H1 (cell line): ENCODE data around the gene PHACTR1. TPM values are rescaled to one million over a fixed set of nuclear protein-coding genes. Genes with fewer than 3 reads are reported as not detected.

Experiments
- CTCF ChIA-PET: fragments of 300-600 bp; sonication (Branson Sonifier 250); formaldehyde crosslinking; loops from one replicate; lab custom pipeline; 2021; ENCODE audit not compliant: partially characterized antibody; lab: Charles Lee
- POLR2A ChIA-PET: fragments of 300-600 bp; sonication (Branson Sonifier 250); formaldehyde crosslinking; loops from one replicate; lab custom pipeline; 2021; ENCODE audit warnings: inconsistent platforms; ENCODE audit not compliant: partially characterized antibody; lab: Charles Lee
- DNase-seq, 2 experiments: peaks; one replicate each; pipeline versions ENCODE4 v3.0.0 to v3.0.0-alpha.2; 2010 to 2022; ENCODE audit warnings: low spot score in 2 of 2, low read depth in 1 of 2, mixed read lengths in 1 of 2
- FAIRE-seq: peaks from 2 replicates; lab custom pipeline; 2011; peaks lifted over from hg19 to GRCh38; lab: Jason Lieb, UNC
- H2AFZ ChIP-seq: 2 replicates; pipeline ENCODE4 v1.8.1; 2012; ENCODE audit warnings: low read length, inconsistent platforms
- H2AK5ac ChIP-seq: 2 replicates; pipeline ENCODE4 v1.6.1; 2013; ENCODE audit warnings: low read depth, low read length
- H2BK120ac ChIP-seq: replicated peaks from 2 replicates; pipeline ENCODE3; 2013; ENCODE audit warnings: low read depth, low read length, inconsistent platforms
- H2BK12ac ChIP-seq: 2 replicates; pipeline ENCODE4 v1.6.1; 2013; ENCODE audit warnings: low read depth, low read length
- H2BK15ac ChIP-seq: 2 replicates; pipeline ENCODE4 v1.6.1; 2013; ENCODE audit warnings: low read length
- H2BK20ac ChIP-seq: 2 replicates; pipeline ENCODE4 v1.6.1; 2013; ENCODE audit warnings: low read length
- H2BK5ac ChIP-seq: 2 replicates; pipeline ENCODE4 v1.6.1; 2013; ENCODE audit warnings: low read depth, low read length
- H3K14ac ChIP-seq: 2 replicates; pipeline ENCODE4 v1.6.1; 2013; ENCODE audit warnings: inconsistent platforms; ENCODE audit not compliant: insufficient read length
- H3K18ac ChIP-seq: 2 replicates; pipeline ENCODE4 v1.6.1; 2013; ENCODE audit warnings: low read length; ENCODE audit errors: extremely low read depth
- H3K23ac ChIP-seq: 2 replicates; pipeline ENCODE4 v1.6.1; 2013; ENCODE audit warnings: inconsistent platforms; ENCODE audit not compliant: insufficient read length
- H3K23me2 ChIP-seq: 2 replicates; pipeline ENCODE4 v1.6.1; 2013; ENCODE audit warnings: low read depth, low read length
- H3K27ac ChIP-seq: 2 replicates; pipeline ENCODE4 v1.6.1; 2011; ENCODE audit warnings: low read depth, low read length, inconsistent platforms
- H3K27me3 ChIP-seq, 4 experiments: replicated peaks in 1 of 4; 1 replicate in 1 of 4; 2 replicates in 3 of 4; pipeline versions ENCODE4 v1.6.1 to v1.8.1; 2011 to 2013; ENCODE audit warnings: low read length in 3 of 4, mild to moderate bottlenecking in 3 of 4, inconsistent platforms in 2 of 4, mixed read lengths in 2 of 4, moderate library complexity in 1 of 4; ENCODE audit not compliant: control insufficient read depth in 3 of 4, insufficient read depth in 3 of 4; ENCODE audit errors: extremely low read depth in 1 of 4
- H3K36me3 ChIP-seq, 4 experiments: 2 replicates each; pipeline versions ENCODE4 v1.6.1 to v1.8.1; 2011 to 2013; ENCODE audit warnings: mild to moderate bottlenecking in 4 of 4, low read length in 3 of 4, moderate library complexity in 2 of 4, control low read depth in 1 of 4, inconsistent platforms in 1 of 4; ENCODE audit not compliant: insufficient read depth in 4 of 4, control insufficient read depth in 2 of 4
- H3K4ac ChIP-seq: replicated peaks from 2 replicates; pipeline ENCODE3; 2013; ENCODE audit warnings: low read length, low read depth, mixed read lengths, inconsistent platforms; ENCODE audit not compliant: insufficient read length
- H3K4me1 ChIP-seq, 4 experiments: replicated peaks in 1 of 4; 1 replicate in 1 of 4; 2 replicates in 3 of 4; pipeline versions ENCODE4 v1.6.1 to v1.8.1; 2011 to 2013; ENCODE audit warnings: low read length in 3 of 4, inconsistent platforms in 2 of 4, mixed read lengths in 1 of 4; ENCODE audit not compliant: insufficient read depth in 4 of 4, control insufficient read depth in 3 of 4
- H3K4me2 ChIP-seq, 2 experiments: 2 replicates each; pipeline versions ENCODE4 v1.6.1 to v1.8.1; 2011 to 2013; ENCODE audit warnings: low read depth in 2 of 2, low read length in 2 of 2, control low read depth in 1 of 2, inconsistent platforms in 1 of 2, mild to moderate bottlenecking in 1 of 2; ENCODE audit not compliant: insufficient read depth in 1 of 2
- H3K4me3 ChIP-seq, 4 experiments: fragments of 200-600, 300-600 bp in 1 of 4; sonication (generic), shearing (Covaris generic), sonication (Bioruptor Twin) in 1 of 4; 2 replicates each; pipeline versions ENCODE4 v1.5.1 to v1.8.1; 2011 to 2016; ENCODE audit warnings: low read length in 4 of 4, low read depth in 3 of 4, control low read depth in 2 of 4, inconsistent platforms in 2 of 4, mild to moderate bottlenecking in 2 of 4, mixed read lengths in 1 of 4, moderate library complexity in 1 of 4; ENCODE audit not compliant: insufficient read depth in 2 of 4; ENCODE audit errors: extremely low read depth in 1 of 4
- H3K56ac ChIP-seq: replicated peaks from 2 replicates; pipeline ENCODE3; 2013; ENCODE audit warnings: low read depth, mild to moderate bottlenecking, mixed read lengths, low read length, inconsistent platforms; ENCODE audit not compliant: insufficient read length
- H3K79me1 ChIP-seq: 2 replicates; pipeline ENCODE4 v1.6.1; 2013; ENCODE audit warnings: low read depth, low read length, control low read depth
- H3K79me2 ChIP-seq, 2 experiments: 2 replicates each; pipeline versions ENCODE4 v1.6.1 to v1.8.1; 2012 to 2013; ENCODE audit warnings: low read length in 2 of 2, mild to moderate bottlenecking in 2 of 2, inconsistent platforms in 1 of 2; ENCODE audit not compliant: insufficient read depth in 2 of 2, control insufficient read depth in 1 of 2
- H3K9ac ChIP-seq, 4 experiments: replicated peaks in 1 of 4; 1 replicate in 1 of 4; 2 replicates in 3 of 4; pipeline versions ENCODE4 v1.6.1 to v1.8.1; 2011 to 2013; ENCODE audit warnings: low read depth in 3 of 4, low read length in 3 of 4, control low read depth in 2 of 4, mild to moderate bottlenecking in 2 of 4, moderate library complexity in 2 of 4, inconsistent platforms in 1 of 4; ENCODE audit errors: extremely low read depth in 1 of 4
- H3K9me3 ChIP-seq, 2 experiments: 2 replicates each; pipeline versions ENCODE4 v1.6.1 to v1.8.1; 2012 to 2013; ENCODE audit warnings: mild to moderate bottlenecking in 2 of 2, moderate library complexity in 2 of 2, control low read depth in 1 of 2, inconsistent platforms in 1 of 2, low read depth in 1 of 2, low read length in 1 of 2, mixed read lengths in 1 of 2; ENCODE audit not compliant: insufficient read depth in 2 of 2
- H4K20me1 ChIP-seq, 2 experiments: replicated peaks in 1 of 2; 2 replicates each; pipeline versions ENCODE3 to v1.8.1; 2011 to 2013; ENCODE audit warnings: inconsistent platforms in 2 of 2, low read length in 2 of 2, mild to moderate bottlenecking in 1 of 2; ENCODE audit not compliant: insufficient read depth in 2 of 2, control insufficient read depth in 1 of 2
- H4K5ac ChIP-seq: 2 replicates; pipeline ENCODE4 v1.6.1; 2013; ENCODE audit warnings: low read length, low read depth, mixed read lengths, inconsistent platforms; ENCODE audit not compliant: insufficient read length
- H4K8ac ChIP-seq: 2 replicates; pipeline ENCODE4 v1.8.0; 2013; ENCODE audit warnings: mild to moderate bottlenecking, moderate library complexity, low read length, inconsistent platforms; ENCODE audit not compliant: insufficient read depth; ENCODE audit errors: extremely low read depth
- H4K91ac ChIP-seq: replicated peaks from 2 replicates; pipeline ENCODE3; 2013; ENCODE audit warnings: low read length, mixed read lengths, inconsistent platforms; ENCODE audit not compliant: insufficient read length
- BRCA1 ChIP-seq: IDR thresholded peaks from 2 replicates; pipeline ENCODE4 v1.6.1; 2012; ENCODE audit warnings: low read depth, low read length, improper control_type of control experiment
- CBX5 ChIP-seq: fragments of 300-800, 300-1000 bp; sonication (generic); IDR thresholded peaks from 2 replicates; pipeline ENCODE4 v1.7.1; 2016; ENCODE audit warnings: antibody characterized with exemption, low read length, low read depth
- NRF1 ChIP-seq: IDR thresholded peaks from 2 replicates; pipeline ENCODE4 v1.6.1; 2011; ENCODE audit warnings: mild to moderate bottlenecking, low read depth, low read length, improper control_type of control experiment
- SUZ12 ChIP-seq: fragments of 200-600 bp; sonication (generic); IDR thresholded peaks from 2 replicates; pipeline ENCODE4 v1.6.1; 2012; ENCODE audit warnings: mild to moderate bottlenecking, inconsistent platforms, low read length, moderate library complexity, mixed read lengths
- WGBS, 2 experiments: shearing (Covaris generic) in 1 of 2; methylation state at CpG; one replicate each; pipeline versions ENCODE4 v1.1.6 to v1.1.7; 2013 to 2015; ENCODE audit warnings: low lambda C conversion rate in 2 of 2, mixed read lengths in 2 of 2, inconsistent platforms in 1 of 2, low coverage in 1 of 2, missing lambda C conversion rate in 1 of 2; ENCODE audit not compliant: insufficient replicate concordance in 2 of 2, insufficient coverage in 1 of 2, insufficient read length in 1 of 2; ENCODE audit errors: extremely low coverage in 1 of 2, missing lambda C conversion rate in 1 of 2; 5-methylcytosine and 5-hydroxymethylcytosine counted together
- polyA plus RNA-seq, 7 experiments: library from polyadenylated mRNA; depleted of rRNA in 3 of 7; stranded (reverse) in 5 of 7; unstranded in 2 of 7; fragments of >200 nt in 5 of 7; fragments of 200-250 nt in 2 of 7; gene quantifications; 1 replicate in 5 of 7; 2 replicates in 1 of 7; 4 replicates in 1 of 7; pipeline versions ENCODE4 v1.2.1 to v1.2.3, GENCODE V29; 2011 to 2013; ENCODE audit warnings: missing spikeins in 2 of 7, mixed read lengths in 2 of 7
- total RNA-seq: library from RNA; stranded (reverse); fragmentation: NEBNext Ultra II Directional; extraction: Animal tissue kit (Norgen Biotek cat#: 25700); gene quantifications from 2 replicates; pipeline ENCODE4 v1.2.1, GENCODE V29; 2021

PHACTR1 gene
- total and polyA plus RNA-seq, 2 of the 8 experiments (the other 6 are each of a cell fraction or from before 2014, with no cell fraction given): 3.9 to 17.1 TPM

- H3K4me2 ChIP-seq: no peak overlapping the region
- no peak overlapping the region for H3K14ac ChIP-seq
- no peaks in the 10 kb centered on the region for H3K23me2 ChIP-seq
- no peak overlapping the region for H2AFZ ChIP-seq
- H3K18ac ChIP-seq: no peak overlapping the region
- H3K9me3 ChIP-seq: no peaks in the 10 kb centered on the region
- H4K8ac ChIP-seq: no peak overlapping the region
- H2BK15ac ChIP-seq: no peak overlapping the region
- no peaks in the 10 kb centered on the region for H4K20me1 ChIP-seq
- no peaks in the 10 kb centered on the region; a peak in 1 of 7 replicates for H3K27me3 ChIP-seq
- H3K4ac ChIP-seq: no peak overlapping the region
- H3K9ac ChIP-seq: no peak overlapping the region
- TF ChIP-seq BRCA1: no peak
- no peak for TF ChIP-seq NRF1
- no peak for TF ChIP-seq CBX5
- TF ChIP-seq SUZ12: no peak
- no peak overlapping the region for H2BK120ac ChIP-seq
- no peaks in the 10 kb centered on the region for H3K79me1 ChIP-seq
- no peaks in the 10 kb centered on the region for H3K36me3 ChIP-seq
- peaks cover 0 to 9% (median 5%) of the 10 kb centered on the region in 4 experiments; a peak in 4 of 7 replicates for H3K4me1 ChIP-seq
- DNase-seq: no peak
- no peak overlapping the region for H2BK12ac ChIP-seq
- no peak overlapping the region for H2AK5ac ChIP-seq
- H3K27ac ChIP-seq: no peak overlapping the region
- no peak overlapping the region for H4K5ac ChIP-seq
- H3K23ac ChIP-seq: no peak overlapping the region
- 100% methylated on average over 2 of the region's 2 CpGs; no CpG with 5 or more reads in 1 of the 2 experiments for WGBS, 2 experiments
- no peak overlapping the region for H3K4me3 ChIP-seq
- no peak for FAIRE-seq
- ChIA-PET CTCF (interaction anchor here (1.9 kb wide), 1 partner anchor 32 kb away, joined by 8 read pairs; no protein-coding TSS in a partner anchor), POLR2A (no interaction called here)
- no peaks in the 10 kb centered on the region for H3K79me2 ChIP-seq
- H2BK20ac ChIP-seq: no peak overlapping the region
- no peak overlapping the region for H2BK5ac ChIP-seq
- H3K56ac ChIP-seq: no peak overlapping the region
- no peak overlapping the region for H4K91ac ChIP-seq
These were observed 145.0 kb downstream of the PHACTR1 start for GRCh38 chr6:12861603-12862002.
